8988T (cell line): ENCODE data around the gene IL22RA2.
"Not testable (repeated sequence)": the region's sequence is repeated elsewhere in the genome, so short reads cannot be mapped to it uniquely, and the experiment has no call there.

Source experiments
- DNase-seq: peaks from one replicate; pipeline ENCODE4 v3.0.0; 2011

IL22RA2 gene

DNA sequence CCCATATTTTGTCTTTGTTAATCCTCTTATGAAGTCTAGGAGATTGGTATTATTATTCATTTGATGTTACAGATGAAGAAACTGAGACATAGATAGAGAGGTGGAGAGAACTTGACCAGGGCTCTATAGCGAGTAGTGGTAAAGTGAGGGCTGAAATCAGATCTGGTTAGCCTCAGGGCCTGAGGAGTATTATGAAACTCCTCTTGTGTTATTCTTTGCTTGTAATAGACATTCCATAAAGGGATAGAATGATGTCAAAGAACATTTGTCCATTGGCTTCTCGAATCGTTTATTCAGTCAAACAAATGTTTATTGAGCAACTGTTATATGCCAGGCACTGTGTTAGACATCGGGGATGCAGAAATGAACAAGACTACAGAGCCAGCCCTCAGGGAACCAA lies at the start of gene IL22RA2:
Gene IL22RA2 (minus strand): TSS at position 144 of the 400 bp plus-strand sequence. CDS start 11,895 bp downstream, outside the sequence.
- no peak for DNase-seq

DNA sequence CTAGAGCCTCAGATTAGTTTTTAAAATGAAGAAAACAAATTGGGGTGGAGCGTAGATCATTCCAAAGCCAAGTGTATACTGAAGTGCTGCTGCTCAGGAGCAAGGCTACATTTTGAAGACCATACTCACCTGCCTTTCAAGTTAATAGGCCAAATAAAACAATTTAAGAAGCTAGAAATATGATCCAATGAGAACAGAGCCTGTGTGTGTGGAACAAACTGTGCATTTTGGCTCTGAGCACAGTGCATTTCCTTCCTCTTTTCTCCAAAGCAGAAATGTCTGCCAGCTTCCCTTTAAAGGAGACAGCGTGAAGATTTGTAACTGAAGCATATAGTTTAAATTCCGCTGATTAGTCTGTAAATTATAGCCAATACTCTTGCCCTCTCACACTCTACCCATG lies 48.9 kb upstream of the IL22RA2 start:
- DNase-seq = no peak

DNA sequence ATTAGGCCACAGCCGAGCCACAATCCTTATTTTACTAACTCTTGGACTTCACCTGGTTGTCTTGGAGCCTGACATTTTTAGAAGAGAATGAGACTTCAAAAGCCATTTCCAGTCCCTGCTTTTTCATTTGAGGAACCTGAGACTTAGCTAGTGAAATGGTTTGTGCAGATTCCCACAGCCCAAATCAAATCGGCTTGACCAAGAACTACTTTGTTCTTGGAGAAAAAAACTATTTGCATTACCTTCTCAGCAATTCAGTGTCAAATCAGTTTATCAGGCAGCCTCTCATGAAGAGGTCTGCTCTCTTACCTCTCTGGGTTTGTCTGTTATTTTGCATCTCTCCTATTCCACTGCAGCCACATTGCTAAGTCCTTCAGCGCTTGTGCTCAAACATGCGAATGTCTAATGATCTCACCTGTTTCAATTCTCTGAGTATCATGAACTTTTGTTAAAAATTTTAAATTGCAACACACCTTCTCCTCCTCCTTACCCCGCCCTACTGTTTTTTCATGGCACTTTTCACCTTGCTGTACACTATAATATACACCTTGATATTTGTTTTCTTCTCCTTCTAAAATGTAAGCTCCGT lies 46.3 kb upstream of the IL22RA2 start:
- no peak for DNase-seq

GRCh38 chr6:137218917-137219663 lies 45.6 kb upstream of the IL22RA2 start, which contains the start of gene IFNGR1:
Gene IFNGR1, minus strand, starts transcription at chr6:137219385. Its CDS starts 58 bp downstream, at chr6:137219327.
- peak; percentile 81 for DNase-seq

DNA sequence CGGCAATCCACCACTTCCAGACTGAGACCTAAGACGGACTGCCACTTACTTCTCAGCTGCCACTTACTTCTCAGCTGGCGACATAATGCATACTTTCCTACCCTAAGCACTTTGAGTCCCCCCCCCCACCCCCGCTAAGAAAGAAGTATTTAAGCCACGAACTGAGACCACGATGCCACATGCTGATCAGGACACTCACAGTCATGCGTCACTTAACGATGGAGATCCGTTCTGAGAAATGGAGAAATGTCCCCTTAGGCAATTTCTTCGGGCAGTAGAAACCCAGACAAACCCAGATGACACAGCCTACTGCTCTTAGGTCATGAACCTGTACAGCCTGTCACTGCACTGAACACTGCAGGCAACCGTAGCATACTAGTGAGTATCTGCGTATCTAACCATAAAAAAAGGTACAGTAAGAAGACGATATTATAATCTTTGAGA lies 45.1 kb upstream of the IL22RA2 start:
- no peak for DNase-seq

GRCh38 chr6:137217801-137218472 lies 44.5 kb upstream of the IL22RA2 start:
- no peak for DNase-seq

DNA sequence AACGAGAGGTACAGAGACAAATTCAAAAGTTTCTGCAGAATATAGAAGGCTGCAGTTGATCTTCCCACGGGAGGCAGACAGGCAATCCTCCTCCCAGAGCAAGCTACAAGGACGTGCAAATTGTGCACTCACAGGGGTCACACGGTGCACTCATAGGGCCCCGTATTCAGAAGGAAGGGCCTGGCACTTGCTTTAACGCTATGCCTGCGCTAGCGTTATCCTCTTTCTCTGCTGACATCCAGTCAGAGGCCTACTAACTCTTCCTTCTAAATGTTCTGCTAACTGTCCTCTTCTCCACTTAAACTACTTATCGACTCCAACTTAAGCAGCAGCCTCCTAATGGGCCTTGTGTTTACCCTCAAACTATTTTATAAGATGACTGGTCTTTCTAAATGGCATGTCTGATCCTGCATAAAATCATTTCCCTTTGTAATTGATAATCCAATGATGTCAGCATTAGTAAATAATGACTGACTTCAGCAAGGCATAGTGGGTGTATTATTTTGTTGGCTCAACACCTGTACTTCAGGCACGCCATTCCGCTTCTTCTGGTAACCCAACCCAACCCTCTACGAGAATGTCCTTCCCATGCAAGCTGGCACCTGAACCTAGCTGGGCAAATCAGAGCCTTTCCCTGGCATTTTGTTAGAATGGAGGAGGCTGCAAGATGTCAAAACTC lies 43.6 kb upstream of the IL22RA2 start:
- no peak for DNase-seq

DNA sequence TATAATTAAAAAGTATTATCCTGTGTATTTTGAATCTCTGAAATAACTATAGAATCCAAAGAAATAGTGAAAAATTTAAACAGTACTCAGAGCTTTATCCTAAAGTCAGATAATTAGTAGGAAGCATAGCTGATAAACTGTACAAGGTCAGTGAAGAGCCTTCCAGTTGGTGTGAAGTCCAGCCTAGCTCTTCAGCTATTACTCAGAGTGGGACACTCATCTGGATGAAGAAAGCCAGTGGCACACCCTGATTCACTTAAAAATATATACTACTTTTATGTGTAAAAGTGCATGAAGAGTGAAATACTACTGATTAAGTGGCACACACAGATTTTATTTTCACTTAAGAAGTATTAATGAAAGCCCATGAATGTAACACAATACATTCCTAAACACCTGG lies 42.7 kb upstream of the IL22RA2 start:
- DNase-seq = no peak

- not testable (repeated sequence) for DNase-seq
Observed at GRCh38 chr6:137215630-137216029, 42.2 kb upstream of the IL22RA2 start.

DNA sequence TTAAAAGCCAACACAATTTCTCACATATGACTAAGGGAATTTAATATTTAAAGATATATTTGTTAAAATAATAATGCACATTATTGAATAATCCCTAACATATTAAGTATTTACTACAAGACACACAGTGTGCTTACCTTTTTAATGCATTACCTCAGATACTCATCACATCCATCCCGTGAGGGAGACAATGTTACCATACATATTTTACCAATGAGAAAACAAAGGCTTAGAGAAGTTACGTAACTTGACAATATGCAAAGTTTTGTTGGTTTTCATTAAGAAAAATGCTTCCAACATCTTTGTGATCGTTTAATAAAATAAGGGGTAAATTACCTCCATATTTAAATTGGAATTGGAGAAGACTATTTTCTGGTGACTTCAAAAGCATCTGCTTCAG lies 41.5 kb upstream of the IL22RA2 start:
- DNase-seq = no peak

DNA sequence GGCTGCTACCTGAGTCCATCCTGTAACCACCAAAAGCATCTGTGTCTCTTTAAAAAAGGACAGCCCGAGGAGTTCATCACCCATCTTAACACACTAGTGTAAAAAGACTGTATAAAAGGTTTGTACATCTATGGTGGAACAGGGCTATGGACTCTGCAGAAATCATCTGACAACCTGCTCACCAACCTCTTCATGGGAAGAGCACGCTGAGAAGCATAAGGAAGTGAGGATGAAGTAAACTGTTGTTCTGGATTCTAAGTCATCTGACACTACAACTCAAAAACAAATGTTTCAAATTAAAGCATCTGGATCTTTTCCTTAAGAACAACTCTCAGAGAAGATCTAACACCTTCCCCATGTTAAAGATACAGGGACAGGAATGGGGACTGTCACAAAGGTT lies 40.4 kb upstream of the IL22RA2 start:
- no peak for DNase-seq

GRCh38 chr6:137213331-137213740 lies 39.9 kb upstream of the IL22RA2 start:
- DNase-seq = no peak

DNA sequence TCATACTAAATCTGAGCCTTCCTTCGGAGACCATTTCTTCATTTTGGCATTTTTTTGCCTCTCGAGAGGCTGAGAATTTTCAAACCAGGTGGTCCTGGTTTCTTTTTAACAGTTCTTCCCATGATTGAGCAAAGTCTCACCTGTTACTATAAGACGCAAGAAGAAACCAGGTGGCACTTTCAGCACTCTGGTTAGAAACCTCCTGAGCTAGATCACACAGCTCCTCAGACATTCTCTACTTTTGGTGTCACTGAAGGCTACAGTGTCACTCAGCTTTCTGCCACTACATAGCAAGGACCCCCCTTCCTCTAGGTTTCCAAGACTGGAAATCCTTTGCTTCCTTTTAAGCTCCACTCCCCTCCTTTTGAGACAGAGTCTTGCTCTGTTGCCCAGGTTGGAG lies 38.5 kb upstream of the IL22RA2 start:
- DNase-seq = no peak

GRCh38 chr6:137210903-137211302 lies 37.5 kb upstream of the IL22RA2 start:
- DNase-seq = no peak

DNA sequence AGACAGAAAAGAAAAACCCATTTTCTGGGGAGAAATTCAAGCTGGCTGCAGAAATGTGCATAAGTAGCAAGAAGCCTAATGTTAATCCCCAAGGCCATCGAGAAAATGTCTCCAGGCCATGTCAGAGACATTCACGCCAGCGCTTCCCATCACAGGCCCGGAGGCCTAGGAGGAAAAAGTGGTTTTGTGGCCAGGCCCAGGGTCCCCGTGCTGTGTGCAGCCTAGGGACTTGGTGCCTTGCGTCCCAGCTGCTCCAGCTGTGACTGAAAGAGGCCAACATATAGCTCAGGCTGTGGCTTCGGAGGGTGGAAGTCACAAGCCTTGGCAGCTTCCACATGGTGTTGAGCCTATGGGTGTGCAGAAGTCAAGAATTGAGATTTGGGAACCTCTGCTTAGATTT lies 34.8 kb upstream of the IL22RA2 start:
- DNase-seq = no peak

GRCh38 chr6:137207457-137207856 lies 34.0 kb upstream of the IL22RA2 start:
- not testable (repeated sequence) for DNase-seq

- DNase-seq = no peak
Observed at GRCh38 chr6:137206577-137206976, 33.1 kb upstream of the IL22RA2 start.

GRCh38 chr6:137203256-137203655 lies 29.8 kb upstream of the IL22RA2 start:
- DNase-seq = no peak

- DNase-seq = no peak
Observed at GRCh38 chr6:137202078-137202477, 28.6 kb upstream of the IL22RA2 start.

DNA sequence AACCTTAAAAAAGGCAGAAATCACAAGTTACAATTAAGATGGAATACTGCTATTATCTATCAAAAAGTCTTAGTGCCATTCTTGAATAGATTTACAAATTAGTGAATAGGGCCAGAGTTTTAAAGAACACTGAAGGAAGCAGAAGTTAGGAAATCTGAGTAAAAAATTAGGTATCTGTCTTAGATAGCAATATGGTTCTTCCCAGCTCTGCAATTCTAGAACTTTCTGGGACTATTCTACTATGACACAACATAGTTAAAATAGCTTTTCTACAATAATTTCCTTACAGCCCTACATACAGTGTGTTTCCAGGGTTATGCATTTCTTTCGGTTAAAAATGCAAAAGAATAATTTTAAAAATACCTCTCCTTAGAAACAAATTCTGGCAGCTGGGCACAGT lies 27.6 kb upstream of the IL22RA2 start:
- no peak for DNase-seq

DNA sequence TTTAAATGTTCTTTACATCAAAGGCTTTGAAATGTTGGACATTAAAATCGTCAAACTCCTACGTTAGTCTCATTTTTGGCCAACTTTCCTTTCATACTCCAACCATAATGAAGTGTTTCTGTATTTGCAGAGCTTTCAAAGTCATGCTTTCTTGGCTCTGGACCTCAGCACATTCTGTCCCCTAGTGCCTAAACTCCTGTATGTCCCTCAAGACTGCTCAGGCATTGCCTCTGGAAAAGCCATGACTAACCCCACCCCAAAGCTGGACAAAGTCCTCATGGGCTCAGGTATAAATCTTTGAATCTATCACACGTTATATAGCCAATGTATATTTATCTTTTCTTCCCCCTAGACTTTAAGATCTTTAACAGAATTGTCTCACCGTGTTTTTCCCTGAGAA lies 26.8 kb upstream of the IL22RA2 start:
- no peak for DNase-seq

- no peak for DNase-seq
Observed at GRCh38 chr6:137197684-137198645, 24.5 kb upstream of the IL22RA2 start.
